Effector memory CD8-positive, alpha-beta T cell (primary cell): ENCODE measurements around the gene KIF17.

ENCODE experiments used
- ATAC-seq: fragments of 150-1000 bp; cut with Tn5 transposase; replicated peaks from 2 replicates; pipeline ENCODE4 v1.10.0; 2021; ENCODE audit warnings: mild to moderate bottlenecking, moderate library complexity
- DNase-seq, 3 experiments: peaks; one replicate each; pipeline ENCODE4 v3.0.0; 2021
- H3K27ac Mint-ChIP-seq, 2 donors: one replicate each; pipeline ENCODE4 v1.8.0; 2022; ENCODE audit warnings: mild to moderate bottlenecking in 2 of 2, mixed read lengths in 2 of 2, moderate library complexity in 2 of 2
- H3K27me3 Mint-ChIP-seq, 2 donors: one replicate each; pipeline ENCODE4 v1.8.0; 2022; ENCODE audit warnings: mixed read lengths in 2 of 2
- H3K36me3 Mint-ChIP-seq: one replicate; pipeline ENCODE4 v1.8.0; 2022; ENCODE audit warnings: mild to moderate bottlenecking, moderate library complexity, mixed read lengths; ENCODE audit not compliant: insufficient read depth
- H3K4me1 Mint-ChIP-seq, 2 donors: one replicate each; pipeline ENCODE4 v1.8.0; 2022; ENCODE audit warnings: low read depth in 2 of 2, mixed read lengths in 2 of 2
- H3K4me3 Mint-ChIP-seq, 2 donors: one replicate each; pipeline ENCODE4 v1.8.0; 2022; ENCODE audit warnings: mild to moderate bottlenecking in 2 of 2, mixed read lengths in 2 of 2, moderate library complexity in 2 of 2
- H3K9me3 Mint-ChIP-seq, 2 donors: one replicate each; pipeline ENCODE4 v1.8.0; 2022; ENCODE audit warnings: mixed read lengths in 2 of 2

The KIF17 gene

GRCh38 chr1:20624709-20625108 lies 93.1 kb downstream of the KIF17 start:
- no peak overlapping the region for H3K27ac Mint-ChIP-seq
- H3K9me3 Mint-ChIP-seq, result no peaks in the 10 kb centered on the region
- H3K4me3 Mint-ChIP-seq, result no peak overlapping the region
- H3K27me3 Mint-ChIP-seq, result peaks cover 0 to 25% of the 10 kb centered on the region in 2 donors
- ATAC-seq (no peak), DNase-seq (no peak)
- H3K4me1 Mint-ChIP-seq, result no peaks in the 10 kb centered on the region
- no peaks in the 10 kb centered on the region for H3K36me3 Mint-ChIP-seq

GRCh38 chr1:20621012-20621411 lies 96.8 kb downstream of the KIF17 start:
- Mint-ChIP-seq H3K9me3 (no peaks in the 10 kb centered on the region), H3K27me3 (peaks cover 11 to 32% of the 10 kb centered on the region in 2 donors), H3K4me3 (no peak overlapping the region), H3K4me1 (no peaks in the 10 kb centered on the region), H3K27ac (no peak overlapping the region), H3K36me3 (no peaks in the 10 kb centered on the region)
- DNase-seq (no peak), ATAC-seq (no peak)

GRCh38 chr1:20619999-20620398 lies 97.8 kb downstream of the KIF17 start:
- no peaks in the 10 kb centered on the region for H3K9me3 Mint-ChIP-seq
- DNase-seq (no peak), ATAC-seq (no peak)
- peaks cover 11 to 37% of the 10 kb centered on the region in 2 donors for H3K27me3 Mint-ChIP-seq
- H3K36me3 Mint-ChIP-seq, result no peaks in the 10 kb centered on the region
- no peak overlapping the region for H3K27ac Mint-ChIP-seq
- H3K4me3 Mint-ChIP-seq, result no peak overlapping the region
- no peaks in the 10 kb centered on the region for H3K4me1 Mint-ChIP-seq

DNA sequence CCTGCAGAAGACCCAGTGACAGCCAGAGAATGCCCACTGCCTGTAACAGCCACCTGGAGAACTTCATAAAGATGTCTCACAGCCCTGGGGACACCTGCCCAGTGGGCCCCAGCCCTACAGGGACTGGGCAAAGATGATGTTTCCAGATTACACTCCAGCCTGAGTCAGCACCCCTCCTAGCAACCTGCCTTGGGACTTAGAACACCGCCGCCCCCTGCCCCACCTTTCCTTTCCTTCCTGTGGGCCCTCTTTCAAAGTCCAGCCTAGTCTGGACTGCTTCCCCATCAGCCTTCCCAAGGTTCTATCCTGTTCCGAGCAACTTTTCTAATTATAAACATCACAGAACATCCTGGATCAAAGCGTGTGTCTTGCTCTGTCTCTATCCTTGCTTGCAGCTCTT lies 99.3 kb downstream of the KIF17 start:
- no peak overlapping the region for H3K27ac Mint-ChIP-seq
- ATAC-seq, result no peak
- H3K36me3 Mint-ChIP-seq, result no peaks in the 10 kb centered on the region
- no peak for DNase-seq
- H3K4me1 Mint-ChIP-seq, result no peaks in the 10 kb centered on the region
- no peaks in the 10 kb centered on the region for H3K9me3 Mint-ChIP-seq
- H3K27me3 Mint-ChIP-seq, result peaks cover 11 to 37% of the 10 kb centered on the region in 2 donors
- no peak overlapping the region for H3K4me3 Mint-ChIP-seq

DNA sequence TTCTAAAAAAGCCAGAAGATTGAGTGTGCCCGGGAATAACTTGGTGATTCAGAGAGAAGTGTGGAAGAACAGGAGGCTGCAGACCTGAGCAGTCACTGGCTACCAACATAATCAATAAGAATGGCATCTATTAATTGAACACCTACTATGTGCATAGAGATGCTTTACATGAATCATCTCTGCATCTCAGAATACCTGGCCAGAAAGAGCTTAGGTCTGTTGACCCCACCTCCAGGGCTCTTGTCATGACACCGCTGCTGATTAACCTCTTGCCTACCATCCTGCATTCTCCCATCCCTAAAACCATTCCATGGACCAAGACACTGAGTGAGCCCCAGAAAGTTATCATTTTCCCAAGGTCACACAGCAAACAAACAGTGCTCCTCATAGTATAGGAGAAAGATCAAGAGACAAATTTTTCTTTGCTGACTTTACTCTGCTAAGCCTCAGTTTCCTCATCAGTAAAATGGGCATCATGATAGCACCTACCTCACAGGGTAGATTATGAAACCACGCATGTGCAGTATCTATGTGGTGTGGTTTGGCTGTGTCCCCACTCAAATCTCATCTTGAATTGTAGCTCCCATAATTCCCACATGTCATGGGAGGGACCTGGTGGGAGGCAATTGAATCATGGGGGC lies 100.8 kb downstream of the KIF17 start:
- H3K27me3 Mint-ChIP-seq, result peaks cover 18 to 46% of the 10 kb centered on the region in 2 donors

DNA sequence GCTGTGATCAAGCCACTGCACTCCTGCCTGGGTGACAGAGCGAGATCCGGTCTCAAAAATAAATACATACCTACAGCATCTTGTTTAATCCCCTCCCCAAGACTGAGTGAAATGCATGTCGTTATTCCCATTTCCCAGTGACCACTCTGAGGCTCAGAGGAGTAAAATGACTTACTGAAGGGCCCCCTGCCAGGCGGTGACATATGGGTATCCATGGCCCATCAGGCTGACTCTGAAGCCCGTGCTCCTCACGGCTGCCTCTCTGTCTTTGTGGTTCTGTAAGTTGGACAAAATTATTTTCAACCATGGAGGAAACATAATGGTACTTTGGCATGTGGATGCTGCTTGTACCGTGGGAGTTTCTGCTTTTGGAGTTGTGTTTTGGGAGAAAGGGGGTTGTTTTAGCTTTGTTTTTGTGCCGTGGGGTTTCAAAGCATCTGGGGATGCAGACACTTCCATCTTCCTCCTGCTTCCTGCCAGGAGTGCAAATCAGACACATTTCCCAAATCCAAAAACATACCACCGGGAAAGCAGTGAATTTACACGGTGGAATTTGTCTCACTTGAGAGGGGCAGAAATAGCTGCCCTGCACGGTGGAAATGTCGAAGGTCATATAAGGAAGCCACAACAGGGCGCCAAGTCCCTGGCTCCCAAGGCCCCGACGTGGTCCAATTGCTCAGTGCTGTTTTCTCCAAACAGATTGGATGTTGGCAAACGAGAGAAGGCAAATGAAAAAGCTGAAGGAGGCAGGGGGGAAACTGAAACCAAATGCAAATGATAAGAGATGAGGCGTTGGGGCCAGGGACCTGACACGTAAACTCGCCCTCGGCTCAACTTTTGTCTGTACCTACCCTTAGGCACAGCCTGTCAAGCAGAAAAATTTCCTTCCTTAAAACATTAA lies 101.6 kb downstream of the KIF17 start:
- no peaks in the 10 kb centered on the region for H3K4me1 Mint-ChIP-seq
- no peak overlapping the region for H3K27ac Mint-ChIP-seq
- no peak overlapping the region for H3K4me3 Mint-ChIP-seq
- DNase-seq (no peak), ATAC-seq (no peak)
- peaks cover 20 to 49% of the 10 kb centered on the region in 2 donors for H3K27me3 Mint-ChIP-seq
- no peaks in the 10 kb centered on the region for H3K36me3 Mint-ChIP-seq
- no peaks in the 10 kb centered on the region for H3K9me3 Mint-ChIP-seq

More for the DNA sequence above, 100.8 kb downstream of the KIF17 start:
- H3K27ac Mint-ChIP-seq, result no peak overlapping the region
- ATAC-seq (no peak), DNase-seq (no peak)
- no peaks in the 10 kb centered on the region for H3K9me3 Mint-ChIP-seq
- no peaks in the 10 kb centered on the region for H3K4me1 Mint-ChIP-seq
- H3K36me3 Mint-ChIP-seq, result no peaks in the 10 kb centered on the region
- H3K4me3 Mint-ChIP-seq, result no peak overlapping the region

DNA sequence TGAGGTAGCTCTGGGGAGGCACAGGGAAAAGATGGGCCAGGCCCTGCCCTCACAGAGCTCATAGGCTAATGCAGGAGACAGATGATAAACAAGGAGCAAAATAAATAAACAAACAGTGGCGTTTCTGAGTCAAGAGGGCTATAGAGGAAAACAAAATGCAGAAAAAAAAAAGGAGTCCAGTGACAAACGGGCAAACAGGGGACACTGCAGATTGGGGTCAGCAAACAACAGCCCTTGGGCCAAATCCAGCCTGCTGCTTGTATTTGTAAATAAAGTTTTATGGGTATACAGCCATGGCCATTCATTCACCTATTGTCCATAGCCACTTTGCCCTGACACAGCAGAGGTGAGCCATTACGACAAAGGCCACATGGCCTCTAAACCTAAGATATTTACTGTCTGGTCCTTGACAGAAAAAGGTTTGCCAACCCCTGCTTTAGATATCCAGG lies 103.7 kb downstream of the KIF17 start:
- no peaks in the 10 kb centered on the region for H3K4me1 Mint-ChIP-seq
- H3K36me3 Mint-ChIP-seq, result no peaks in the 10 kb centered on the region
- ATAC-seq, result no peak
- no peak overlapping the region for H3K4me3 Mint-ChIP-seq
- no peak for DNase-seq
- no peaks in the 10 kb centered on the region for H3K9me3 Mint-ChIP-seq
- H3K27me3 Mint-ChIP-seq, result peaks cover 24 to 43% of the 10 kb centered on the region in 2 donors
- no peak overlapping the region for H3K27ac Mint-ChIP-seq
